Stomach (tissue), 9 donors: Measurements from ENCODE around the gene DCUN1D4. TPM values are rescaled to one million over a fixed set of nuclear protein-coding genes. Genes with fewer than 3 reads are reported as not detected.

Experiments
- DNase-seq, 2 donors: peaks; one replicate each; pipeline versions ENCODE4 v3.0.0 to v3.0.0-alpha.2; 2013 to 2019
- H3K27ac ChIP-seq, 5 donors: fragments of 200-600 bp in 4 of 5; sonication (generic) in 4 of 5; one replicate each; pipeline ENCODE4 v1.5.1; 2013 to 2019; ENCODE audit warnings: mild to moderate bottlenecking in 1 of 5, moderate library complexity in 1 of 5
- H3K27me3 ChIP-seq, 3 donors: fragments of 200-600 bp; sonication (generic); one replicate each; pipeline ENCODE4 v1.5.1; 2017 to 2019; ENCODE audit warnings: mixed run types in 1 of 3
- H3K36me3 ChIP-seq, 4 donors: fragments of 200-600 bp; sonication (generic); 1 replicate in 3 of 4; 2 replicates in 1 of 4; pipeline ENCODE4 v1.5.1; 2016 to 2019
- H3K4me1 ChIP-seq, 4 donors: fragments of 200-600 bp; sonication (generic); one replicate each; pipeline ENCODE4 v1.5.1; 2016 to 2019
- H3K4me3 ChIP-seq, 4 donors: fragments of 200-600 bp; sonication (generic) in 3 of 4; one replicate each; pipeline ENCODE4 v1.5.1; 2016 to 2019; ENCODE audit warnings: mild to moderate bottlenecking in 1 of 4
- H3K9me3 ChIP-seq, 4 donors: fragments of 200-600 bp; sonication (generic); one replicate each; pipeline ENCODE4 v1.5.1; 2016 to 2019
- EP300 ChIP-seq: sonication (generic); formaldehyde crosslinking; IDR thresholded peaks from one replicate; pipeline ENCODE4 v1.6.1; 2017; ENCODE audit warnings: antibody characterized with exemption
- POLR2A ChIP-seq, 4 donors: fragments of 450-650 bp; IDR thresholded peaks; one replicate each; pipeline ENCODE4 v1.6.1; 2016; ENCODE audit warnings: antibody characterized with exemption in 4 of 4, control low read depth in 2 of 4, mild to moderate bottlenecking in 1 of 4, moderate library complexity in 1 of 4
- POLR2AphosphoS5 ChIP-seq, 3 donors: sonication (generic); formaldehyde crosslinking; IDR thresholded peaks; one replicate each; pipeline ENCODE4 v1.6.1; 2016; ENCODE audit warnings: antibody characterized with exemption in 3 of 3
- WGBS, 5 donors: extraction: QIAGEN DNeasy Blood & Tissue Kit in 3 of 5; methylation state at CpG; one replicate each; pipeline versions ENCODE4 v1.1.5 to v1.1.7; 2013 to 2018; 5-methylcytosine and 5-hydroxymethylcytosine counted together
- intact Hi-C: fragments of 100-400 bp; cut with DNase I; formaldehyde crosslinking; loops from one replicate; pipeline ENCODE4 v1.15.1; 2023; ENCODE audit warnings: low total_unique reads
- polyA plus RNA-seq, 3 donors: library from polyadenylated mRNA; stranded (reverse); fragments of 200-250 nt; gene quantifications; one replicate each; pipeline ENCODE4 v1.2.3, GENCODE V29; 2013
- total RNA-seq, 5 donors: library from RNA; depleted of rRNA; stranded (reverse); fragments of >200 nt; gene quantifications; one replicate each; pipeline versions ENCODE4 v1.1.0 to v1.2.3, GENCODE V29; 2014 to 2016
- TF ChIP-seq, protein P1 (sequence below), 7 experiments: fragments of 450-650 bp in 4 of 7; fragments of 200-600 bp in 3 of 7; sonication (generic) in 3 of 7; IDR thresholded peaks; one replicate each; pipeline ENCODE4 v1.5.1; 2016 to 2019; ENCODE audit warnings: antibody characterized with exemption in 7 of 7, control low read depth in 2 of 7, mild to moderate bottlenecking in 1 of 7
- donor health status: healthy with polysubstance abuse.
- donor health status: Bipolar disorder and iron deficiency.
- donor health status: healthy.

Gene DCUN1D4
- total and polyA plus RNA-seq, 8 donors, result 5.8 to 84.6 (median 30.0) TPM

DNA sequence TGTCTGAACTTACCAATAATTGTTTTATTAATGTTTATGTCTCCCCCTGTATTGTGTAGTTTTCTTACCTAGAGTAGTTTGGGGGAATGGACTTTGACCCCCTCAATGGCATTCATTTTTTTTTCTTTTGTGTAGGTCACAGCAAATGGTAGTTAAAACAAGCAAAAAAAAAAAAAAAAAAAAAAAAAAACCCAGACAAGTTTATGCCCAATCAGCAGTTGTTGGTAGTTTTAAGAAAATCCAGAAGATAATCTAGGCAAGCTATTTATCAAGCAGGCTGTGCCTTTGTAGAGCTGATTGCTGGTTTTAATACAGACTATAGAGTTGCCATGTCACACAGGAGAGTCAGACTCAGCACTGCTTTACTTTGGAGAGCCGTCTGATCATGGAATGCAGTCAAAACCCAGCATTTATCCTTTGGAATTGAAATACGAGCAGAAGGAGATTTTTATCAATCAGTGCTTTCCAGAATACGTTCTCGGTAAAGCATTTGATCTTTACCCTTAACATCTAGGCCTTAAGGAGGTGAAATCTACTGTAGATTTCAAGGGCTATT, 16.6 kb downstream of the DCUN1D4 start:
- H3K27ac ChIP-seq, result peak overlapping the region in 4 of 5 donors; percentile 3 to 40 (median 27)
- no peaks in the 10 kb centered on the region for H3K9me3 ChIP-seq
- intact Hi-C loops, result no loop called here
- DNase-seq, result peak in 1 of 2 donors; percentile 19
- peaks cover 7 to 69% (median 33%) of the 10 kb centered on the region in 4 donors for H3K4me1 ChIP-seq
- TF ChIP-seq POLR2AphosphoS5 (IDR thresholded peaks at IDR 0.05), result no peak
- no peak for TF ChIP-seq POLR2A (IDR thresholded peaks at IDR 0.05)
- no peak for TF ChIP-seq EP300
- TF ChIP-seq, protein P1, sequence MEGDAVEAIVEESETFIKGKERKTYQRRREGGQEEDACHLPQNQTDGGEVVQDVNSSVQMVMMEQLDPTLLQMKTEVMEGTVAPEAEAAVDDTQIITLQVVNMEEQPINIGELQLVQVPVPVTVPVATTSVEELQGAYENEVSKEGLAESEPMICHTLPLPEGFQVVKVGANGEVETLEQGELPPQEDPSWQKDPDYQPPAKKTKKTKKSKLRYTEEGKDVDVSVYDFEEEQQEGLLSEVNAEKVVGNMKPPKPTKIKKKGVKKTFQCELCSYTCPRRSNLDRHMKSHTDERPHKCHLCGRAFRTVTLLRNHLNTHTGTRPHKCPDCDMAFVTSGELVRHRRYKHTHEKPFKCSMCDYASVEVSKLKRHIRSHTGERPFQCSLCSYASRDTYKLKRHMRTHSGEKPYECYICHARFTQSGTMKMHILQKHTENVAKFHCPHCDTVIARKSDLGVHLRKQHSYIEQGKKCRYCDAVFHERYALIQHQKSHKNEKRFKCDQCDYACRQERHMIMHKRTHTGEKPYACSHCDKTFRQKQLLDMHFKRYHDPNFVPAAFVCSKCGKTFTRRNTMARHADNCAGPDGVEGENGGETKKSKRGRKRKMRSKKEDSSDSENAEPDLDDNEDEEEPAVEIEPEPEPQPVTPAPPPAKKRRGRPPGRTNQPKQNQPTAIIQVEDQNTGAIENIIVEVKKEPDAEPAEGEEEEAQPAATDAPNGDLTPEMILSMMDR (IDR thresholded peaks at IDR 0.05), result no peak
- H3K36me3 ChIP-seq, result peaks cover 0 to 17% (median 13%) of the 10 kb centered on the region in 4 donors
- WGBS, 5 donors, result 22 to 58% (median 23%) methylated on average over 4 of the region's 4 CpGs
- no peak overlapping the region for H3K4me3 ChIP-seq
- no peaks in the 10 kb centered on the region for H3K27me3 ChIP-seq

DNA sequence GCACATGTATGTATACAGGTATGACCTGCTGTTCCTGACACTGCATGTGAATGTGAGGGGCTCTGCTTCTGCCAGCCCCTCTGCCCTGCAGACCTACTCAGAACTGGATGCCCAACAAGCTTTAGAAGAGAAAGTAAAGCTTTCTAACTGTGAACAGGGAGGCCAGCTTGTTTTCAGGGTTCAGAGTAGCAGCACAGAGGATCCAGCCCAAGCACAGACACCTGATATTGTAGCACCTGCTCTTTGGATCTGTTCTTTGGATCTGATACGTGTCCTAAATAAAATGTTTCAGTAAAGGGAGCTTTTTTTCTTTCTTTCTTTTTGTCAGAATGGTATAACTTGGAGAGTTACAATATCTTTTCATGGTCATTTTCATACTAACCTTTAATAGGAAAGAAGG, 19.2 kb downstream of the DCUN1D4 start:
- H3K36me3 ChIP-seq, result peaks cover 11 to 43% (median 39%) of the 10 kb centered on the region in 4 donors
- 84 to 96% (median 90%) methylated on average over 1 of the region's 1 CpG for WGBS, 5 donors
- no peak for DNase-seq
- no peaks in the 10 kb centered on the region for H3K27me3 ChIP-seq
- H3K4me1 ChIP-seq, result peaks cover 7 to 46% (median 27%) of the 10 kb centered on the region in 4 donors
- H3K27ac ChIP-seq, result no peak overlapping the region
- H3K4me3 ChIP-seq, result no peak overlapping the region
- intact Hi-C loops, result no loop called here
- H3K9me3 ChIP-seq, result no peaks in the 10 kb centered on the region
- TF ChIP-seq, protein P1 (IDR thresholded peaks at IDR 0.05), result no peak
- TF ChIP-seq POLR2A (IDR thresholded peaks at IDR 0.05) (no peak), EP300 (no peak), POLR2AphosphoS5 (IDR thresholded peaks at IDR 0.05) (no peak)

DNA sequence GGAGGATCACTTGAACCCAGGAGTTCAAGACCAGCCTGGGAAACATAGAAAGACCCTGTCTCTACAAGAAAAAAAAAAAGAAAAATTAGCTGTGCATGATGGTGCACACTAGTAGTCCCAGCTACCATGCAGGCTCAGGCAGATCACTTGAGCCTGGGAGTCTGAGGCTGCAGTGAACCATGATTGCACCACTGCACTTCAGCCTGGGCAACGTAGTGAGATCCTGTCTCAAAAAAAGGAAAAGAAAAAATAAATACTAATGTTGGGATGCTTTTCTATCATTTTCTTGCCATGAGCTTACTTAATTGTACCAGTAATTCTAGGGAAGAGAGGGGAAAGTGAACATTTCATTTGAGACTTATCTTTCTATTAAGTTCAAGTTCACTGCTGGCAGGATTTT, 19.8 kb downstream of the DCUN1D4 start:
- TF ChIP-seq POLR2A (IDR thresholded peaks at IDR 0.05), result no peak
- TF ChIP-seq, protein P1 (IDR thresholded peaks at IDR 0.05), result no peak

DNA sequence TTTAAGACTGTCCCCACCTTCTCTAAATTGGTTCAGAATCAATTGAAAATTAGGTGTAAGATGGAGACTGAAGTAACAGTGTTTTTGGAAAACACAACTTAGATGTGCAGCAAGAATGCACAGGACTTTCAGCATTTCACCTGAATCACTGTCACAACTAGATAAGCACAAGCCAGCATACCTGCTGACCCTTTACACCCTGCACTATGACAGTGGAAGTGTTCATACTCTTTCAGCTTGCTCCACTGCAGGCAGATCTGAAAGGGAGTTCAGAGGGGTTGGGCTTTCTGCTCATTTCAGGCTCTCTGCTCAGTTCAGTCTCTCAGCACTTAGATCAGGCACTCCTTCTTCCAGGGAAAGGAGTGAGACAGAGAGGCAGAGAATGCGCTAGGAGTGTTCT, 22.8 kb downstream of the DCUN1D4 start:
- TF ChIP-seq POLR2AphosphoS5 (IDR thresholded peaks at IDR 0.05) (no peak), EP300 (no peak), POLR2A (IDR thresholded peaks at IDR 0.05) (no peak)
- TF ChIP-seq, protein P1 (IDR thresholded peaks at IDR 0.05), result no peak
- intact Hi-C loops, result no loop called here
- H3K4me1 ChIP-seq, result peaks cover 0 to 20% (median 6%) of the 10 kb centered on the region in 4 donors
- peaks cover 23 to 53% (median 52%) of the 10 kb centered on the region in 4 donors for H3K36me3 ChIP-seq
- 94 to 100% (median 96%) methylated on average over 1 of the region's 1 CpG for WGBS, 5 donors
- no peaks in the 10 kb centered on the region for H3K9me3 ChIP-seq
- H3K27me3 ChIP-seq, result no peaks in the 10 kb centered on the region
- H3K4me3 ChIP-seq, result no peak overlapping the region
- no peak for DNase-seq
- no peak overlapping the region for H3K27ac ChIP-seq

More for the DNA sequence above, 19.8 kb downstream of the DCUN1D4 start:
- intact Hi-C loops, result no loop called here
- no peak for DNase-seq
- Histone ChIP-seq H3K36me3 (peaks cover 15 to 49% (median 45%) of the 10 kb centered on the region in 4 donors), H3K27ac (no peak overlapping the region), H3K27me3 (no peaks in the 10 kb centered on the region), H3K9me3 (no peaks in the 10 kb centered on the region), H3K4me1 (peaks cover 7 to 48% (median 25%) of the 10 kb centered on the region in 4 donors), H3K4me3 (no peak overlapping the region)
- WGBS, 5 donors, result 96 to 100% (median 100%) methylated on average over 1 of the region's 1 CpG
